ENCODE measurements around the gene FCGR3A. TPM values are rescaled to one million over a fixed set of nuclear protein-coding genes. Genes with fewer than 3 reads are reported as not detected.
A peak's percentile ranks its signal among the peaks of the same experiment; 100 is the strongest.
"Not testable (repeated sequence)": the region's sequence is repeated elsewhere in the genome, so short reads cannot be mapped to it uniquely, and the experiment has no call there.

The FCGR3A gene
- polyA plus RNA-seq, 5 donors = 2.1 to 5.7 (median 3.9) TPM

DNA sequence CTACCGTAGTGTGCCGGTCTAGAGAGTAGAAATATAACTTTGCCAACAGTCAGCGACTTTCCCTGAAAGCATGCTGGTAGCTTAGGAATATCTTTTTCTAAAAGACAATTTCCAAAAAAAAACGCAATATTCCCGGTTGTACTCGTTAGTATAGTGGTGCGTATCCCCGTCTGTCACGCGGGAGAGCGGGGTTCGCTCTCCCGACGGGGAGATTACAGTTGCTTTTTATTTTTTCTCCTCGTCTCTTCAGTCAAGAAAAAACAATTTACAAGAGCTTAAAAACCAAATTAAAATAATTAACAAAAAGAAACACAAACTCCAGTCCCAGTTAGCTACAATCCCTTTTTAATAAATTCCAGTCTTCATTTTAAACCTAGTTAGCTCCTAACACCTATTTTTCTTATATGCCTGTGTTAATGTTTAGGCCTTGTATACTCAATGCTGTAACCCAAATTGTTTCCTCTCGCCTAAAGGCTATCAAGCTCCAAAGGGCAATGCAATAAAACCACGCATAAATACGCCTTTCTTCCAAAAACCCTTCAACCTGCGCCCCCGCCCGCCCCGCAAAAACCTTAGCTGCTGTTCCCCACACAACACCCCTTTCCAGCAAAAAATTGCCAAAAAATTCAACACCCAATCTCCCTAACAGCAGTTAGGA lies 17.5 kb downstream of the FCGR3A start:
- no peak for DNase-seq

DNA sequence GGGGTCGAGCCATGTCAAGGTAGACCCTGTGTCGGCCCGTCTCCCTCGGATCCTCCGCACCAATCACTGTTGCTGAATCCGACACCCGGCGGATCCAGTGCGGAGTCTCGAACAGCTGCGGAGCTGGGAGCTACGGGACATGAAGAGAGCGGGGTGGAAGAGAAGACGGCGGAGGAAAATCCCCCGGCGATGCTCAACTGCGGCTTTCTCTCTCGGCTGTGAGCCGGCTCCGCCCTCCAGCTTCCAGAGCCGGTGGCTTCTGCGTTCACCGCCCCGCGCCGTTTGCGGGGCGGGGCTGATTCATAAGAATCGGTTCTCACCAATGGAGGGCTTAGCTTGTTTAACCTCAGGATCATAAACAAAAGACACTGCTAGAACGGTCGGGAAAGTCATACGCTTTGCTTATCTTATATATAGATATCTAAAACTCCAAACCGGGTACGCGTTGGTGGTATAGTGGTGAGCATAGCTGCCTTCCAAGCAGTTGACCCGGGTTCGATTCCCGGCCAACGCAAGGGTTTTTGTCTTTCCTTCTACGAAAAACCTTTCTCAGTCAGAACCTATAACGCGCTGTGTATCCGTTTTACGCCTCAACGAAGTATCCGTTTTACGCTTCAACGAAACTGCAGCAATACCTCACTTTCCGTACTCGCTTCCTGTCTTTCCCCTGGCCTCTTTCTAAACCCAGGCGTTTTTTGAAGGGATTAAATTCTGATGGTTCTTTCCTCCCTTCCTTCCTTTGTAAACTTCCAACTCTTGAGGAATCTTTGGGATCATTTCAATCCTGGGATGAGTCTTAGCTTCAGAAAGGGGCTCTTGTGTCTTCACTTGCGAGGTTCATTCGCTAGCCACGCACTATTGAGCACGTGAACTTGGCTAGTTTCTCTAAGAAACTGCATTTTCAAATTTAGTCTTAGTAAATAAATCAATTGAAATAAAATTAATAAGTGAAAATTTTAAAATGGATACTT lies 18.7 kb downstream of the FCGR3A start:
- peak; percentile 81 to 91 for DNase-seq

DNA sequence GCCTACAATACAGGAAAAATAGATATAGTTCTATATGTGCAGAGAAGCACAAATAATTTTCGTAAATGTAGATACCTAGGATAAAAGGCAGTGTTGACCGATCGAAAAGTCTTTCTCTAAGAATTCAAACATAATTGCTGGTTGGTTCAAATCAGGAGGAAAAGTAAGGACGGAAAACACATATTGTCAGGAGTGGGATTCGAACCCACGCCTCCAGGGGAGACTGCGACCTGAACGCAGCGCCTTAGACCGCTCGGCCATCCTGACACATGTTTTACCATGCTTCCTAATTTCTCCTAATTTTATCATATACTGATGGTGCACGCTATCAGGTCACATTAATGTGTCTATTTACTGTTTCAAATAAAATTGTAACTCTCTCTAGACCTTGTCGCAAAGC lies 19.5 kb downstream of the FCGR3A start:
- peak in 1 of 2 donors; percentile 69 for DNase-seq

DNA sequence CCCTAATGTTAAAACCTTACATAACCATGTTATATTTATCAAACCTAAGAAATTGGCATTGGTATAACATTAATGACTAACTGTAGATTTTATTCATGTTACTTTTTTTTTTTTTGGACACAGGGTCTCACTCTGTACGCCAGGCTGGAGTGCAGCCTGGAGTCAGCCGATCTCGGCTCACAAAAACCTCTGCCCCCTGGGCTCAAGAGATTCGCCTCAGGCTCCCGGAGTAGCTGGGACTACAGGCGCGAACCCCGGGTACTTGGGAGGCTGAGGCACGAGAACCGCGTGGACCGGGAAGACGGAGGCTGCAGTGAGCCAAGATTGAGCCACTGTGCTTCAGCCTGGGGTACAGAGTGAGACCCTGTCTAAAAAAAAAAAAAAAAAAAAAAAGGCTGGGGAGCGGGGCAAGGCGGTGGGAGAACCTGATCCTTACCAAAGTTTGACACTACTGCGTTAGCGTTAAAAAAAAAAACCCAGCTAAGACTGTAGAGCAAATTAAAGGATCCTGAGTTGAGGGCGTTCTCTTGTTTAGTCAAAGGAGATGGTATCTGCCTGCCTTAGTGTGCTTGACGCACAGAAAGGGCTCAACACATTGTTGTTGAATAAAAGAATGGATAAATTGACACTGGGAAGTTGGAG lies 20.0 kb downstream of the FCGR3A start:
- DNase-seq = not testable (repeated sequence)

DNA sequence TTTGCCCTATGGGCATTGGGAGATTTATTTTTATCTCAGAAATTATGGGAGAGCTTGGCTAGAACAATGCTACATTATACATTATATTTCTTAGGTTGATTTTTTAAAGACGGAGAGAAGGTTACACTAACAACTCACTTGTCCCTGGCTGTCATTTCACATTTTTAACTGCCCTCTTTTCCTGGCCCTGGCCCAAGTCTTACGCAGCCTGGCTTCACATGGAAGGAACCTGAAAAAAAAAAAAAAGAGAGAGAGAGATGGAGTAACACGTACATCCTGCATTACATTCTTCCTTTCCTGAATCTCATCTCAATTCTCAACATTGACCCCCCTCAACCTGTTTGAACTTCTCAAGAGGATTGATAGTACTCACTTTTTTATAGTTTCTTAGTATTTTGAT lies 21.1 kb downstream of the FCGR3A start:
- DNase-seq = not testable (repeated sequence)

DNA sequence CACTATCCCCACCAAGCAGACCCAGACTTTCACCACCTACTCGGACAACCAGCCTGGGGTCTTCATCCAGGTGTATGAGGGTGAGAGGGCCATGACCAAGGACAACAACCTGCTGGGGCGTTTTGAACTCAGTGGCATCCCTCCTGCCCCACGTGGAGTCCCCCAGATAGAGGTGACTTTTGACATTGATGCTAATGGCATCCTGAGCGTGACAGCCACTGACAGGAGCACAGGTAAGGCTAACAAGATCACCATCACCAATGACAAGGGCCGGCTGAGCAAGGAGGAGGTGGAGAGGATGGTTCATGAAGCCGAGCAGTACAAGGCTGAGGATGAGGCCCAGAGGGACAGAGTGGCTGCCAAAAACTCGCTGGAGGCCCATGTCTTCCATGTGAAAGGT lies 23.7 kb downstream of the FCGR3A start:
- not testable (repeated sequence) for DNase-seq

DNA sequence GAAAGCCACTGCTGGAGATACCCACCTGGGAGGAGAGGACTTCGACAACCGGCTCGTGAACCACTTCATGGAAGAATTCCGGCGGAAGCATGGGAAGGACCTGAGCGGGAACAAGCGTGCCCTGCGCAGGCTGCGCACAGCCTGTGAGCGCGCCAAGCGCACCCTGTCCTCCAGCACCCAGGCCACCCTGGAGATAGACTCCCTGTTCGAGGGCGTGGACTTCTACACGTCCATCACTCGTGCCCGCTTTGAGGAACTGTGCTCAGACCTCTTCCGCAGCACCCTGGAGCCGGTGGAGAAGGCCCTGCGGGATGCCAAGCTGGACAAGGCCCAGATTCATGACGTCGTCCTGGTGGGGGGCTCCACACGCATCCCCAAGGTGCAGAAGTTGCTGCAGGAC lies 24.3 kb downstream of the FCGR3A start:
- not testable (repeated sequence) for DNase-seq

DNA sequence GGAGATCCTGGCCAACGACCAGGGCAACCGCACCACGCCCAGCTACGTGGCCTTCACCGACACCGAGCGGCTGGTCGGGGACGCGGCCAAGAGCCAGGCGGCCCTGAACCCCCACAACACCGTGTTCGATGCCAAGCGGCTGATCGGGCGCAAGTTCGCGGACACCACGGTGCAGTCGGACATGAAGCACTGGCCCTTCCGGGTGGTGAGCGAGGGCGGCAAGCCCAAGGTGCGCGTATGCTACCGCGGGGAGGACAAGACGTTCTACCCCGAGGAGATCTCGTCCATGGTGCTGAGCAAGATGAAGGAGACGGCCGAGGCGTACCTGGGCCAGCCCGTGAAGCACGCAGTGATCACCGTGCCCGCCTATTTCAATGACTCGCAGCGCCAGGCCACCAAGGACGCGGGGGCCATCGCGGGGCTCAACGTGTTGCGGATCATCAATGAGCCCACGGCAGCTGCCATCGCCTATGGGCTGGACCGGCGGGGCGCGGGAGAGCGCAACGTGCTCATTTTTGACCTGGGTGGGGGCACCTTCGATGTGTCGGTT lies 24.8 kb downstream of the FCGR3A start:
- DNase-seq = not testable (repeated sequence)

DNA sequence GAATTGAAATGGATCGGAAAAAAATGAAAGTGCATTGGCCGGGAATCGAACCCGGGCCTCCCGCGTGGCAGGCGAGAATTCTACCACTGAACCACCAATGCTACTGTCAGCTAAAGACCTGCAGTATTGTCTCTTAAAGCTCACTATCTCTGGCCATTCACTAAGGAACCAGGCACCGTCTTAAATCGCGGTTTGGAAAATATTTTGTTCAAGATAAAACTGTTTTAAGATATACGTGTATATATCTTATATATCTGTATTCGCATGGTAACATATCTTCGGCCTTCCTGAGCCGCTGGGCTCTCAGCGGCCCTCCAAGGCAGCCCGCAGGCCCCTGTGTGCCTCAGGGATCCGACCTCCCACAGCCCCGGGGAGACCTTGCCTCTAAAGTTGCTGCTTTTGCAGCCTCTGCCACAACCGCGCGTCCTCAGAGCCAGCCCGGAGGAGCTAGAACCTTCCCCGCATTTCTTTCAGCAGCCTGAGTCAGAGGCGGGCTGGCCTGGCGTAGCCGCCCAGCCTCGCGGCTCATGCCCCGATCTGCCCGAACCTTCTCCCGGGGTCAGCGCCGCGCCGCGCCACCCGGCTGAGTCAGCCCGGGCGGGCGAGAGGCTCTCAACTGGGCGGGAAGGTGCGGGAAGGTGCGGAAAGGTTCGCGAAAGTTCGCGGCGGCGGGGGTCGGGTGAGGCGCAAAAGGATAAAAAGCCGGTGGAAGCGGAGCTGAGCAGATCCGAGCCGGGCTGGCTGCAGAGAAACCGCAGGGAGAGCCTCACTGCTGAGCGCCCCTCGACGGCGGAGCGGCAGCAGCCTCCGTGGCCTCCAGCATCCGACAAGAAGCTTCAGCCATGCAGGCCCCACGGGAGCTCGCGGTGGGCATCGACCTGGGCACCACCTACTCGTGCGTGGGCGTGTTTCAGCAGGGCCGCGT lies 25.5 kb downstream of the FCGR3A start, which contains the start of gene HSPA6:
TSS of gene HSPA6 (plus strand) at position 724 of the 925 bp plus-strand sequence. CDS start at position 843, 119 bp downstream.
- peak; percentile 81 to 90 for DNase-seq

DNA sequence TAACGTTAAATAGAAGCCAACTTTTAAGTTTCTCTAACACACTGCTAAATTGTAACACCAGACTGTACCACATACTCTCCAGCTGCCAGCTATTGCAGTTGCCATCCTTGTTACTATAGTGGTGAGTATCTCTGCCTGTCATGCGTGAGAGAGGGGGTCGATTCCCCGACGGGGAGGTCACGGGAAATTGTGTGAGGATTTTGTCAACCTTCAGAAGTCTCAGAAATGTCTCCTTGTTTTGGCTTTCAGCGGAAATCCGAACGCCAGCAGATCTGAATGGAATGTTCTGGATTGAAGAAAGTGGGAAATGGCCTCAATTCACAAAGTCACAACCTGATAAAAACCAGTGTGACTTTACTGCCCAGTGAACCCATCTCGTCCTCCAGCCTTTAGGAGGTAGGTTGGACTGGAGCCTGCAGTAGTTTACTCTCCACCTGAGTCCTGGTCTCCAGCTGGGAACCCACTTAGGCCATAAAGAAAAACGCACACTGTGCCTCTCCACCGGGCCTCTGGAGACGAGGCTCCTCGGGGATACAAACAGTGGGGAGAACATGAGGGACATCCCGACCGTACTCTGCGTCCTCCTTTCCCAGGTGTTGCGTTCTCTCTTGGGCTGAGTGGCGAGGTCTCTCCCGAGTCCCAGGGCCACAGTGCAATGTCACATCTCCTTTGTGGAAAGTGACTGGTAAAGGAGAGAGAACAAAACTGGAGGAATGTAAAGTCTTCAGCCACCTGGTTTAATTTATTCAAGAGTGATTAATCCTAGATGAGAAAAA lies 26.4 kb downstream of the FCGR3A start:
- not testable (repeated sequence) for DNase-seq

DNA sequence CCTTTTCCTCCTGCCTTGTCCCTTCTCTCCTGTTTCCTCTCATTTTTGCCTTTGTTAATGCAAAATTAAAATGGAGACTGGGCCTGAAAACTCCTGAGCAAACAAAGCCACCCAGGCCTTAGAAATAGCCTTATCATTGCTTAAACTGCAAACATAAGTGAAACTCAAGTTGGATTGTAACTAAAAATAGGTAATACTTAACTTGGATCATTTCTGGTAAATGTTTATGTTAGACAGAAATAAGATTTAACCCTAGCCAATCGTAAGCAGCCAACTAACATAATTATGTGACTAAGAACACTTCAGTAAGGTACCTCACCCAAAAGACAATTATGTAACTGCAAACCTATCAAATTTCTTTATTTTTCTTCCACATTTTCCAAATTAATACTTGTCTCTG lies 35.7 kb downstream of the FCGR3A start:
- not testable (repeated sequence) for DNase-seq

DNA sequence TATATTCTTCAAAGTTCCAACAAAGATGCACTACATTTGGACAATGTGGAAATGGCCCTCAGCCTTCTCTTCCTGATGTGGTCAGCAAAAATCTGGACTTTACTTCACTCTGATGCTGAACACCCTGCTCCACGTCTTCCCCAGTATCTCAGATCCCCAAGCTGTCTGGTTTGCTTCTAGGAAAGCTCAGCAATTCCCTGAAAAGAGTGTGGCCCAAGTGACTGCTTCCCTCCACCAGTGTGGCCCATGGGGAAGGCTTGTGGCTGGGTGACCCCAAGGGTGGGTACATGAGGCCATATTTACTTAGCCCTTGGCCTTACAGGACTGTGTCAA lies 36.2 kb downstream of the FCGR3A start:
- not testable (repeated sequence) for DNase-seq

DNA sequence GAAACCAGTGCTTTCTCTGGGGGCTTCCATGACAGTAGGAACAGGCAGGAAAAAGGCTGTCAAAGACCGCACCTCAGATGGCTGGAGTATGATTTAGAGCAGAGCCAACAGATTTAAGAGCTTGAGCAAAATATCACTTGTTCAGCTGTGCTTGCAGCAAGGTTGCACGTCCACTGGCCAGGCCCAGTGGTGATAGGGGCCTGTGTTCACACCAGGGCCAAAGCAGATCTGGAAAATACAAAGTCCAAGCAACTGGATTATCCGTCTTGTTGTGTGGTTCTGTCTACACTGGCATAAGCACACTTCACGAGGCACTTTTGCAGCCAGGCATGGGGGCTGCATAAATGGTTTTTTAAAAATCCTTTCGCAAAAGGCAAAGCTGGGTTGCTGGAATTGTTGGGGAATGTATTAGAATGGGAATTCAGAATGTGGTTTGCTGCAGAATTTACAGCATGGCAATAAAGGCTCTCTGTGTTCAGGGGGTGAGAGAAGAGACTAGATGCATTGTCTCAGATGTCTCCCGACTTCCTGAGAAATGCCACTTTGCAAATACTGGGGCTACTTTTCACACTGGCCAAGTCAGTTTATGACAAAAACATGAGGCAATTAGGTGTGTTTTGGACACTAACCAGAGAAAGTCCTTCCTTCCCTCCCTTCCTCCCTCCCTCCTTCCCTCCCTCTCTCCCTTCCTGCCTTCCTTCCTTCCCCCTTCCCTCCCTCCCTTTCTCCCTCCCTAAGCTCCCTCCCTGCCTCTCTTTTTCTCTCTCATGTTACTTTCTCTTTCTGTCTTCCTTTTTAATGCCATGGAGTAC lies 36.8 kb downstream of the FCGR3A start:
- DNase-seq = not testable (repeated sequence)

DNA sequence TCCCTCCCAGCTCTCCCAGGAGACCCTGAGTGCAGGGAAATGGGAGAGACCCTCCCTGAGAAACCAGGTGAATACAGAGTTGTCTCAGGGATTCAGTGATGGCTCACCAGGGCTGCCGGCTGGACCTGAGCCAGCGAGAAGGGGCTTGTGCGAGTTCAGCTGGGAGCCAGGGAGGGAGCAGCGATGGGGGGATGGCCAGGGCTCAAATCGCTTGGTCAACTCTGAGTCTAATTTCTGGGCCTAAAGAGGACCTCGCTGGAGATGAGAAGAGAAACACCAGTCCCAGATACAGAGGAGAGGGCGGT lies 37.9 kb downstream of the FCGR3A start:
- no peak for DNase-seq

DNA sequence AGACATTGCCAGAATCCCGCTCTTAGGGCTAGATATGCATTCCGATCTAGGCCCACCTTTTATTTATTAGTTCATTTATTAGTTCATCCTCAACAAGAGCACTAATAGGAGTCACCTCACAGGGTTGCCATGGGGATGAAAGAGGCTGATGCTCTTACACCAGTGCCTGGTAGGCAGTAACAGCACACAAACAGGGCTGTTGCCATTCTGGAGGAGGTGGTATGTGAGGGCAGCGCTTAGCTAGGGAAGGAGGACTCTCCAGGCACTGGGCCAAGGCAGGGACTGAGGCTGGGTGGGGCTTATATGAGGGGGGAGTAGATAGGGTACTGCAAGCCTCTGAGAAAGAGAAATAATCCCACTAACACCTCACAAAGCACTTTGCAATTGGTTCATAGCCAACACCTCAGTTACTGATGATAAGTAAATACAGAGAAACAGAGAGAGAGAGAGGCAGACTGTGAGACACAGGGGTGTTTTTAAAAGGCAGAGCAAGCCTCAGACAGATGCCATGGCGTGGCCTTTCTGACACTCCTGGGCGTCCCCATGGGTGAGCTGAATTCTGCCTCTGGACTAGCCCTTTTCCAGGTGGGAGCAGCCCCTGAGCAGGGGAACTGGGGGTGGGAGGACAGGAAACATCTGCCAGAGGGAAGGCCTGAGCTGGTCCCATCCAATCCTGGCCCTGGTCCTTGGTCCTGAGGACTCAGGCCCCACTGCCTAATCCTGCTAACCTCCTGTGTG lies 38.4 kb downstream of the FCGR3A start:
- peak; percentile 49 to 61 for DNase-seq

DNA sequence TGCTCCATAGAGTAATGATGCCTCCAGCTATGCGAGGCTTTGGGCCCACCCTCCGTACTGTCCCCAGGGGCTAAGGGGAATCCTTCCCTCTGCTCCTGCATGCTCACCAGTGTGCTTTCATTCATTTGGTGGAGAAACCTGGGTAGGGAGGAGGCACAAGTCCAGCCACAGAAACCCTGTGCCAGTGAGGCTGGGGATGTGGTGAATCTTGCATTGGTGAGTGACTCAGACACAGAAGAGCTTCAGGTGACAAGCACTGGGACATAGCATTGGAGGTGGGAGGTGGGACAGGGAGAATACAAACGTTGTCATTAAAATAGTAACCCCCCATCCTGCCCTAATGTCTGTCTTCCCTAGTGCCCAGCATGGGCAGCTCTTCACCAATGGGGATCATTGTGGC lies 39.1 kb downstream of the FCGR3A start:
- no peak for DNase-seq

DNA sequence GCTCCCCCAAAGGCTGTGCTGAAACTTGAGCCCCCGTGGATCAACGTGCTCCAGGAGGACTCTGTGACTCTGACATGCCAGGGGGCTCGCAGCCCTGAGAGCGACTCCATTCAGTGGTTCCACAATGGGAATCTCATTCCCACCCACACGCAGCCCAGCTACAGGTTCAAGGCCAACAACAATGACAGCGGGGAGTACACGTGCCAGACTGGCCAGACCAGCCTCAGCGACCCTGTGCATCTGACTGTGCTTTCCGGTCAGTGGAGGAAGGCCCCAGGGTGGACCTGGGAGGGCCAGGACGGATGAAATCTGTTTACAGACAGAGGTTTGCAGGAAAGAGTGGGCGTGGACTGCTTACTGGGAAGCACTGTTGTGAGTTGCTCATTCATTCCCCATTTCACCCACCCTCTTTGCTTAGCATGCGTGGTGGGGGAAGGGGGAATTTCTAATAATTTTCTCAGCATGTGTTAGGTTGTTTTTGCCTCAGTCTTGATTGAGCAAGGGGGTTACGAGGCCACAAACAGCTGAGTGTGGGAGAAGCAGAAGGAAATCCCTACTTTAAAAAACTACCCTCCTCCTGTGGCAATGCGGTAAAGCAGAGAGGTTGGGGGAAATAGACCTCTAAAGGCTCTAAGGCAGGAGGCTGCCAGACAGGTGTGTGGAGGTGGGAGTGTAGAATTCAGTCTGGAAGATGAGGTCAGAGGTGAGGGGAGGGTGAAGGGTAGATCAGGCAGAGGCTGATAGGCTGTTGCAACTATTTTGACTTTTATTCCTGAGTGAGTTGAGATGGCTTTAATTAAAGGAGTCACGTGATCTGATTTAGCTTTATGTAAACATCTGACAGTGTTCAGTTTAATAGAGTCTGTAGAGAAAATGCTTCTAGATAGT lies 43.0 kb downstream of the FCGR3A start:
- no peak for DNase-seq

DNA sequence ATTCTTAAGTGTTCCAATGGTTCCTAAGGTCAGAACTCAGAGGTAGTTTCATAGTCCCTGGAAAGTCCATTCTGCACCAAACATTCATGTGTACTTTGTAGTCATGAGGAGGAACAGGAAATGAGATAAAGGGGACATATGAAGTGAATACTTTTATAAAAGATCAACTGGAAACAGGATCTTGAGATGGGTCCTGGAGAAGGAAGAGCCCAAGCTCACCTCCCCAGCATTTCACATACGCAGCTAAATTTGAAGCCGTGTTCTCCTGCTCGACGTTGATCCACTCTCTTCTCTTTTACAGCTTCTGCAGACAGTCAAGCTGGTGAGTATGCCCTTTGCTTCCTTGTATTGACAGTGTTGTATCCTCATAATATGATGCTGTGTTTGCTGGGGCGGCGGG lies 43.9 kb downstream of the FCGR3A start:
- DNase-seq = no peak
